Thyroid gland (tissue), 4 donors: ENCODE data around the gene NBAS. TPM values are rescaled to one million over a fixed set of nuclear protein-coding genes. Genes with fewer than 3 reads are reported as not detected.
"Not testable (repeated sequence)": the region's sequence is repeated elsewhere in the genome, so short reads cannot be mapped to it uniquely, and the experiment has no call there.

Experiments used
- DNase-seq, 2 donors: peaks; one replicate each; pipeline ENCODE4 v3.0.0-alpha.2; 2019
- H3K27ac ChIP-seq, 3 donors: fragments of 200-600 bp; sonication (generic); 1 replicate in 2 of 3; 2 replicates in 1 of 3; pipeline ENCODE4 v1.5.1; 2016 to 2019; ENCODE audit warnings: mild to moderate bottlenecking in 1 of 3, moderate library complexity in 1 of 3
- H3K27me3 ChIP-seq: fragments of 200-600 bp; sonication (generic); one replicate; pipeline ENCODE4 v1.5.1; 2019
- H3K36me3 ChIP-seq, 2 donors: fragments of 200-600 bp; sonication (generic); one replicate each; pipeline ENCODE4 v1.5.1; 2016 to 2019
- H3K4me1 ChIP-seq, 2 donors: fragments of 200-600 bp; sonication (generic); one replicate each; pipeline ENCODE4 v1.5.1; 2017 to 2019
- H3K4me3 ChIP-seq, 3 donors: fragments of 200-600 bp; sonication (generic); replicated peaks in 1 of 3; 1 replicate in 2 of 3; 2 replicates in 1 of 3; pipeline ENCODE4 v1.5.1; 2016; ENCODE audit warnings: mild to moderate bottlenecking in 1 of 3
- H3K9me3 ChIP-seq: fragments of 200-600 bp; sonication (generic); one replicate; pipeline ENCODE4 v1.5.1; 2017
- CTCF ChIP-seq, 6 experiments: fragments of 200-600 bp in 3 of 6; fragments of 450-650 bp in 3 of 6; sonication (generic) in 3 of 6; IDR thresholded peaks; one replicate each; pipeline ENCODE4 v1.5.1; 2016 to 2019; ENCODE audit warnings: antibody characterized with exemption in 6 of 6, mild to moderate bottlenecking in 2 of 6, inconsistent platforms in 1 of 6, moderate library complexity in 1 of 6
- POLR2A ChIP-seq, 2 donors: fragments of 450-650 bp; IDR thresholded peaks; one replicate each; pipeline ENCODE4 v1.6.1; 2017; ENCODE audit warnings: antibody characterized with exemption in 2 of 2, mild to moderate bottlenecking in 2 of 2, moderate library complexity in 1 of 2
- WGBS, 2 donors: methylation state at CpG; one replicate each; pipeline ENCODE4 v1.1.5; 2017; 5-methylcytosine and 5-hydroxymethylcytosine counted together
- intact Hi-C: fragments of 100-400 bp; cut with DNase I; formaldehyde crosslinking; loops from one replicate; pipeline ENCODE4 v1.15.1; 2023
- total RNA-seq, 4 donors: library from RNA; depleted of rRNA; stranded (reverse); fragments of >200 nt; gene quantifications; one replicate each; pipeline ENCODE4 v1.2.3, GENCODE V29; 2016

The NBAS gene
- total RNA-seq, 4 donors from 2014 or later, result 50.4 to 71.5 (median 54.7) TPM

- no peak for DNase-seq
- Histone ChIP-seq H3K36me3 (no peaks in the 10 kb centered on the region), H3K27me3 (no peaks in the 10 kb centered on the region), H3K27ac (no peak overlapping the region), H3K9me3 (no peaks in the 10 kb centered on the region), H3K4me3 (no peak overlapping the region), H3K4me1 (no peaks in the 10 kb centered on the region)
- intact Hi-C loops, result no loop called here
- TF ChIP-seq POLR2A (IDR thresholded peaks at IDR 0.05) (no peak), CTCF (IDR thresholded peaks at IDR 0.05) (no peak)
- WGBS, 2 donors, result 98 to 99% methylated on average over 5 of the region's 5 CpGs
Measured at GRCh38 chr2:15520346-15520745, 40.8 kb downstream of the NBAS start.

- H3K4me1 ChIP-seq, H3K4me3 ChIP-seq, intact Hi-C loops, DNase-seq, H3K36me3 ChIP-seq, H3K9me3 ChIP-seq, H3K27ac ChIP-seq, H3K27me3 ChIP-seq: not testable (repeated sequence)
- WGBS, 2 donors, result 97 to 99% methylated on average over 3 of the region's 3 CpGs
Measured at GRCh38 chr2:15518759-15519158, 42.4 kb downstream of the NBAS start.

- WGBS, 2 donors, result 89% methylated on average over 2 of the region's 2 CpGs
- Histone ChIP-seq H3K9me3 (no peaks in the 10 kb centered on the region), H3K4me3 (no peak overlapping the region), H3K4me1 (no peaks in the 10 kb centered on the region), H3K27me3 (no peaks in the 10 kb centered on the region), H3K27ac (no peak overlapping the region), H3K36me3 (no peaks in the 10 kb centered on the region)
- TF ChIP-seq CTCF (IDR thresholded peaks at IDR 0.05) (no peak), POLR2A (IDR thresholded peaks at IDR 0.05) (no peak)
- no peak for DNase-seq
- intact Hi-C loops, result no loop called here
Measured at GRCh38 chr2:15517793-15518192, 43.3 kb downstream of the NBAS start.

GRCh38 chr2:15511686-15512085 is 49.4 kb downstream of the NBAS start:
- no peak for DNase-seq
- Histone ChIP-seq H3K9me3 (no peaks in the 10 kb centered on the region), H3K27ac (no peak overlapping the region), H3K36me3 (peaks cover 4 to 5% of the 10 kb centered on the region in 2 donors), H3K4me1 (no peaks in the 10 kb centered on the region), H3K27me3 (no peaks in the 10 kb centered on the region), H3K4me3 (no peak overlapping the region)
- intact Hi-C loops, result no loop called here
- 97 to 100% methylated on average over 1 of the region's 1 CpG for WGBS, 2 donors
- TF ChIP-seq CTCF (IDR thresholded peaks at IDR 0.05), result no peak
- TF ChIP-seq POLR2A (IDR thresholded peaks at IDR 0.05), result no peak

- Histone ChIP-seq H3K4me3 (no peak overlapping the region), H3K27ac (no peak overlapping the region), H3K27me3 (no peaks in the 10 kb centered on the region), H3K36me3 (peaks cover 4 to 5% of the 10 kb centered on the region in 2 donors), H3K4me1 (no peaks in the 10 kb centered on the region), H3K9me3 (no peaks in the 10 kb centered on the region)
- WGBS, 2 donors, result 100% methylated on average over 1 of the region's 1 CpG
- TF ChIP-seq POLR2A (IDR thresholded peaks at IDR 0.05), result no peak
- no peak for TF ChIP-seq CTCF (IDR thresholded peaks at IDR 0.05)
- intact Hi-C loops, result no loop called here
- no peak for DNase-seq
Measured at GRCh38 chr2:15510552-15510951, 50.6 kb downstream of the NBAS start.

- no peaks in the 10 kb centered on the region for H3K4me1 ChIP-seq
- intact Hi-C loops, result no loop called here
- no peak overlapping the region for H3K27ac ChIP-seq
- no peak for DNase-seq
- WGBS, 2 donors, result 94 to 100% methylated on average over 3 of the region's 3 CpGs
- H3K4me3 ChIP-seq, result no peak overlapping the region
- no peaks in the 10 kb centered on the region for H3K27me3 ChIP-seq
- TF ChIP-seq CTCF (IDR thresholded peaks at IDR 0.05) (no peak), POLR2A (IDR thresholded peaks at IDR 0.05) (no peak)
- H3K9me3 ChIP-seq, result no peaks in the 10 kb centered on the region
- peaks cover 4 to 5% of the 10 kb centered on the region in 2 donors for H3K36me3 ChIP-seq
Measured at GRCh38 chr2:15510131-15510530, 51.0 kb downstream of the NBAS start.
